Liver (tissue), 9 donors: Measurements from ENCODE around the gene HOXB3. TPM values are rescaled to one million over a fixed set of nuclear protein-coding genes. Genes with fewer than 3 reads are reported as not detected.

Source experiments
- DNase-seq: peaks from one replicate; pipeline ENCODE4 v3.0.0-alpha.2; 2017; ENCODE audit warnings: low spot score
- H3K27ac ChIP-seq, 2 donors: one replicate each; pipeline ENCODE4 v1.7.0; 2013; ENCODE audit warnings: inconsistent platforms in 2 of 2, low read length in 2 of 2, control low read depth in 1 of 2, low read depth in 1 of 2, mild to moderate bottlenecking in 1 of 2
- H3K27me3 ChIP-seq, 4 donors: one replicate each; pipeline versions ENCODE4 v1.6.1 to v1.7.0; 2013; ENCODE audit warnings: low read length in 3 of 4, inconsistent platforms in 1 of 4, mild to moderate bottlenecking in 1 of 4, moderate library complexity in 1 of 4; ENCODE audit not compliant: control insufficient read depth in 4 of 4, insufficient read depth in 4 of 4
- H3K36me3 ChIP-seq, 4 donors: one replicate each; pipeline versions ENCODE4 v1.6.1 to v1.7.0; 2013; ENCODE audit warnings: low read length in 3 of 4, mild to moderate bottlenecking in 3 of 4, low read depth in 1 of 4, moderate library complexity in 1 of 4; ENCODE audit not compliant: control insufficient read depth in 4 of 4, insufficient read depth in 3 of 4
- H3K4me1 ChIP-seq, 4 donors: one replicate each; pipeline versions ENCODE4 v1.6.1 to v1.7.0; 2013; ENCODE audit warnings: low read length in 3 of 4, mild to moderate bottlenecking in 3 of 4, moderate library complexity in 1 of 4; ENCODE audit not compliant: control insufficient read depth in 4 of 4, insufficient read depth in 4 of 4
- H3K4me3 ChIP-seq, 3 donors: one replicate each; pipeline versions ENCODE4 v1.6.1 to v1.7.0; 2013; ENCODE audit warnings: low read length in 3 of 3, control low read depth in 1 of 3, low read depth in 1 of 3, mild to moderate bottlenecking in 1 of 3
- H3K9ac ChIP-seq, 2 donors: one replicate each; pipeline ENCODE4 v1.7.0; 2013; ENCODE audit warnings: low read length in 2 of 2, mild to moderate bottlenecking in 2 of 2, moderate library complexity in 2 of 2, control low read depth in 1 of 2, low read depth in 1 of 2
- H3K9me3 ChIP-seq, 4 donors: one replicate each; pipeline versions ENCODE4 v1.6.1 to v1.7.0; 2013; ENCODE audit warnings: low read length in 3 of 4; ENCODE audit not compliant: control insufficient read depth in 4 of 4
- EGR1 ChIP-seq, 2 donors: IDR thresholded peaks; 2 replicates each; pipeline ENCODE4 v1.6.1; 2016 to 2018; ENCODE audit warnings: antibody characterized with exemption in 2 of 2, low read depth in 2 of 2
- FOXA1 ChIP-seq: IDR thresholded peaks from 2 replicates; pipeline ENCODE4 v1.6.1; 2016; ENCODE audit warnings: antibody characterized with exemption
- FOXA2 ChIP-seq: IDR thresholded peaks from 2 replicates; pipeline ENCODE4 v1.6.1; 2016; ENCODE audit warnings: antibody characterized with exemption
- GABPA ChIP-seq, 2 donors: IDR thresholded peaks in 1 of 2; conservative IDR thresholded peaks in 1 of 2; 2 replicates each; pipeline ENCODE4 v1.6.1; 2016; ENCODE audit warnings: antibody characterized with exemption in 2 of 2, mild to moderate bottlenecking in 1 of 2, moderate library complexity in 1 of 2
- HNF4G ChIP-seq: IDR thresholded peaks from 2 replicates; pipeline ENCODE4 v1.6.1; 2016; ENCODE audit warnings: antibody characterized with exemption
- JUND ChIP-seq, 2 donors: IDR thresholded peaks; 2 replicates each; pipeline ENCODE4 v1.6.1; 2016; ENCODE audit warnings: antibody characterized with exemption in 2 of 2
- NR2F2 ChIP-seq: IDR thresholded peaks from 2 replicates; pipeline ENCODE4 v1.6.1; 2016; ENCODE audit warnings: antibody characterized with exemption
- RAD21 ChIP-seq, 2 donors: IDR thresholded peaks; 2 replicates each; pipeline ENCODE4 v1.6.1; 2016; ENCODE audit warnings: antibody characterized with exemption in 2 of 2, mild to moderate bottlenecking in 2 of 2
- RXRA ChIP-seq, 2 donors: IDR thresholded peaks; 2 replicates each; pipeline ENCODE4 v1.6.1; 2017 to 2018; ENCODE audit warnings: antibody characterized with exemption in 2 of 2, mild to moderate bottlenecking in 1 of 2
- SP1 ChIP-seq: IDR thresholded peaks from 2 replicates; pipeline ENCODE4 v1.6.1; 2018; ENCODE audit warnings: antibody characterized with exemption, mild to moderate bottlenecking
- TAF1 ChIP-seq: conservative IDR thresholded peaks from 2 replicates; pipeline ENCODE4 v1.6.1; 2016; ENCODE audit warnings: antibody characterized with exemption, mild to moderate bottlenecking
- YY1 ChIP-seq: IDR thresholded peaks from 2 replicates; pipeline ENCODE4 v1.6.1; 2016; ENCODE audit warnings: antibody characterized with exemption, mild to moderate bottlenecking
- WGBS: extraction: QIAGEN DNeasy Blood & Tissue Kit; methylation state at CpG from one replicate; pipeline ENCODE4 v1.1.7; 2013; 5-methylcytosine and 5-hydroxymethylcytosine counted together
- polyA plus RNA-seq, 2 donors: library from polyadenylated mRNA; stranded (reverse) in 1 of 2; unstranded in 1 of 2; fragments of 200-250 nt in 1 of 2; fragments of >200 nt in 1 of 2; fragmentation: Nextera tagmentation in 1 of 2; extraction: Ambion mirVana in 1 of 2; gene quantifications; one replicate each; pipeline versions ENCODE4 v1.2.1 to v1.2.3, GENCODE V29; 2013 to 2015
- total RNA-seq, 2 donors: library from RNA; depleted of rRNA; stranded (reverse); fragments of >200 nt; gene quantifications; one replicate each; pipeline ENCODE4 v1.2.3, GENCODE V29; 2014
- TF ChIP-seq, protein P1 (sequence below): IDR thresholded peaks from 2 replicates; pipeline ENCODE4 v1.6.1; 2016; ENCODE audit warnings: antibody characterized with exemption
- TF ChIP-seq, protein P2 (sequence below): IDR thresholded peaks from 2 replicates; pipeline ENCODE4 v1.6.1; 2016; ENCODE audit warnings: antibody characterized with exemption, mild to moderate bottlenecking
- TF ChIP-seq, protein P3 (sequence below): IDR thresholded peaks from 2 replicates; pipeline ENCODE4 v1.6.1; 2016; ENCODE audit warnings: antibody characterized with exemption
- donor health status: healthy.
- donor health status: healthy.
- donor health status: healthy.
- donor health status: healthy.
- donor health status: healthy.

Gene HOXB3
- total and polyA plus RNA-seq, 4 donors: 0.75 to 2.2 (median 1.2) TPM

DNA sequence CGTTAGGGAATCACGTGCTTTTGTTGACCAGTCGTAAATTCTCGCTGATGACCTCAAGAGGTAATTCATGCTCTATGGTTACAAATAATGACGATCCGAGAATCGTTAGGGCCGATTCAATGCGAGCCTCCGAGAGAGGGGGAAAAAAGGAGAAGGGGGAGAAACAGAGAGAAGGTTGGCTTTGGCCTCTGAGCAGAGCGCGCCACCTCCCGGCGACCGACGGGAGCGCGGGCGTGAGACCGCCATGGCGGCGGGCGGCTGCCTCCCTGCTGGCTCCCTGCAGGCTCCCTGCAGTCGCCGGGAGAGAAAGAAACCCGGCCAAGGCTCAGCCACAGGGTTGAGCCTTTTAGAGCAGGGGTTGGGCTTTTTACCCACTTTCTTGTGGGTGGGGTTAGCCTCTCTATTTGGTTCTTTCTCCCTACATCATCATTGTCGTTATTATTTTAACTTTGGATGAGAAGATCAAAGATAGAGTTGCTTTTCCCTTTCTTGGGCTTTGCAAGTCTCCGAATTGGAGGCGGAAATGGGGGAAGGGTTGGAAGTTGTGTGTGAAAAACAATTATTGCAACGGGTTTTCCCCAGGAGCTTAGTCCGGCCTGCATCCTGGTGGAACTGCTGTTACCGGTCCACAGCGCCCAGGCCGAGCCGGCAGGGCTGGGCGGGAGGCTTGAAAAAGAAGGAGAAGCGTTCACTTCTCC, 3.9 kb upstream of the HOXB3 start (continued):
- TF ChIP-seq GABPA (IDR thresholded peaks at IDR 0.05 in 1 of 2, conservative IDR thresholded peaks at IDR 0.05 in 1 of 2): no peak
- no peak for TF ChIP-seq TAF1
- peak; percentile 72 to 80 for TF ChIP-seq RAD21 (IDR thresholded peaks at IDR 0.05)
- no peak for TF ChIP-seq EGR1 (IDR thresholded peaks at IDR 0.05; ENCODE audit: low read depth in 2 of 2)
- TF ChIP-seq NR2F2: no peak
- TF ChIP-seq, protein P1, sequence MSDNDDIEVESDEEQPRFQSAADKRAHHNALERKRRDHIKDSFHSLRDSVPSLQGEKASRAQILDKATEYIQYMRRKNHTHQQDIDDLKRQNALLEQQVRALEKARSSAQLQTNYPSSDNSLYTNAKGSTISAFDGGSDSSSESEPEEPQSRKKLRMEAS: no peak
- TF ChIP-seq YY1: peak; percentile 82
- TF ChIP-seq RXRA (IDR thresholded peaks at IDR 0.05): no peak

DNA sequence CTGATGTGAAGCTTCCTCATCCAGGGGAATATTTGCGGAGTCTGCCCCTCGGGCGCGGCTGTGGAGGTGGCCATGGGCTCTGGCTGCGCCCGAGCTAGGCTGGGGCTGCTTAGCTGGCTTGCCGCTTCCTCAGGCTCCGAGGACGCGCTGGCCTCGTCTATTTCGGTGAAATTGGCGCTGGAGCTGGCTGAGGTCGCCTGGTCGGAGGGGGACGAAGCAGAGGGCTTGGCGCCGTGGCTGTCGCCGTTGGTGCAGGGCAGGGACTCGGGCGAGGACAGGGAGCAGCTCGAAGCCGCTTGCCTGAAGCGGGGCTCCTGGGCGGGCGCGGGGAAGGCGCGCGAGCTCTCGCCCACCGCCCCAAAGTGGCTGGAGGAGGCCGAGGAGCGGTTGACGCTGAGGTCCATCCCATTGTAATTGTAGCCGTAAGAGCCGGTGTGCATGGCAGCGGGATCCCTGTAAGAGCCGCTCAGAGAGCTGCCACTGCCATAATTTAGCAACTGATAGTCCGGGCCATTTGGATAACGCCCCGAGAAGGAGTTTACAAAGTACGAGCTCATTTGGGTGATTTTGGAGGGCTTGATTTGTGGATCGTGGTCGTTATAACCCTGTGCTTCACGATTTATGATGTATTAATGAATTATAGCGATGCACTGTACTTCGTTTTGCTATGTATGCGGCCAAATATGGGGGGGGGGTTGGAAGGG, 3.2 kb upstream of the HOXB3 start, which contains the start of gene HOXB5:
Gene HOXB5, minus strand, starts transcription at position 654 of the 704 bp plus-strand sequence. Its CDS starts 97 bp downstream, at position 557.
- Histone ChIP-seq H3K4me1 (peaks cover 2 to 23% (median 4%) of the 10 kb centered on the region in 4 donors), H3K27me3 (peaks cover 3 to 11% (median 5%) of the 10 kb centered on the region in 4 donors), H3K27ac (peak within 1 kb of the TSS; percentile 1 to 51), H3K4me3 (peak within 1 kb of the TSS in 1 of 3 donors; percentile 25), H3K36me3 (no peaks in the 10 kb centered on the region), H3K9me3 (no peaks in the 10 kb centered on the region), H3K9ac (no peak within 1 kb of the TSS)
- 8% methylated on average over 50 of the region's 50 CpGs for WGBS
- no peak for DNase-seq
- TF ChIP-seq RXRA (IDR thresholded peaks at IDR 0.05) (no peak), FOXA1 (no peak), HNF4G (no peak), EGR1 (IDR thresholded peaks at IDR 0.05; ENCODE audit: low read depth in 2 of 2) (no peak), FOXA2 (no peak), SP1 (no peak), JUND (IDR thresholded peaks at IDR 0.05) (no peak), TAF1 (no peak), RAD21 (IDR thresholded peaks at IDR 0.05) (no peak)
- TF ChIP-seq, protein P2, sequence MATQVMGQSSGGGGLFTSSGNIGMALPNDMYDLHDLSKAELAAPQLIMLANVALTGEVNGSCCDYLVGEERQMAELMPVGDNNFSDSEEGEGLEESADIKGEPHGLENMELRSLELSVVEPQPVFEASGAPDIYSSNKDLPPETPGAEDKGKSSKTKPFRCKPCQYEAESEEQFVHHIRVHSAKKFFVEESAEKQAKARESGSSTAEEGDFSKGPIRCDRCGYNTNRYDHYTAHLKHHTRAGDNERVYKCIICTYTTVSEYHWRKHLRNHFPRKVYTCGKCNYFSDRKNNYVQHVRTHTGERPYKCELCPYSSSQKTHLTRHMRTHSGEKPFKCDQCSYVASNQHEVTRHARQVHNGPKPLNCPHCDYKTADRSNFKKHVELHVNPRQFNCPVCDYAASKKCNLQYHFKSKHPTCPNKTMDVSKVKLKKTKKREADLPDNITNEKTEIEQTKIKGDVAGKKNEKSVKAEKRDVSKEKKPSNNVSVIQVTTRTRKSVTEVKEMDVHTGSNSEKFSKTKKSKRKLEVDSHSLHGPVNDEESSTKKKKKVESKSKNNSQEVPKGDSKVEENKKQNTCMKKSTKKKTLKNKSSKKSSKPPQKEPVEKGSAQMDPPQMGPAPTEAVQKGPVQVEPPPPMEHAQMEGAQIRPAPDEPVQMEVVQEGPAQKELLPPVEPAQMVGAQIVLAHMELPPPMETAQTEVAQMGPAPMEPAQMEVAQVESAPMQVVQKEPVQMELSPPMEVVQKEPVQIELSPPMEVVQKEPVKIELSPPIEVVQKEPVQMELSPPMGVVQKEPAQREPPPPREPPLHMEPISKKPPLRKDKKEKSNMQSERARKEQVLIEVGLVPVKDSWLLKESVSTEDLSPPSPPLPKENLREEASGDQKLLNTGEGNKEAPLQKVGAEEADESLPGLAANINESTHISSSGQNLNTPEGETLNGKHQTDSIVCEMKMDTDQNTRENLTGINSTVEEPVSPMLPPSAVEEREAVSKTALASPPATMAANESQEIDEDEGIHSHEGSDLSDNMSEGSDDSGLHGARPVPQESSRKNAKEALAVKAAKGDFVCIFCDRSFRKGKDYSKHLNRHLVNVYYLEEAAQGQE: no peak
- TF ChIP-seq, protein P3, sequence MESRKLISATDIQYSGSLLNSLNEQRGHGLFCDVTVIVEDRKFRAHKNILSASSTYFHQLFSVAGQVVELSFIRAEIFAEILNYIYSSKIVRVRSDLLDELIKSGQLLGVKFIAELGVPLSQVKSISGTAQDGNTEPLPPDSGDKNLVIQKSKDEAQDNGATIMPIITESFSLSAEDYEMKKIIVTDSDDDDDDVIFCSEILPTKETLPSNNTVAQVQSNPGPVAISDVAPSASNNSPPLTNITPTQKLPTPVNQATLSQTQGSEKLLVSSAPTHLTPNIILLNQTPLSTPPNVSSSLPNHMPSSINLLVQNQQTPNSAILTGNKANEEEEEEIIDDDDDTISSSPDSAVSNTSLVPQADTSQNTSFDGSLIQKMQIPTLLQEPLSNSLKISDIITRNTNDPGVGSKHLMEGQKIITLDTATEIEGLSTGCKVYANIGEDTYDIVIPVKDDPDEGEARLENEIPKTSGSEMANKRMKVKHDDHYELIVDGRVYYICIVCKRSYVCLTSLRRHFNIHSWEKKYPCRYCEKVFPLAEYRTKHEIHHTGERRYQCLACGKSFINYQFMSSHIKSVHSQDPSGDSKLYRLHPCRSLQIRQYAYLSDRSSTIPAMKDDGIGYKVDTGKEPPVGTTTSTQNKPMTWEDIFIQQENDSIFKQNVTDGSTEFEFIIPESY: no peak
- TF ChIP-seq, protein P1: no peak
